Subcutaneous abdominal adipose tissue (tissue), 5 donors: ENCODE measurements around the gene IFITM2.
"Not testable (repeated sequence)": the region's sequence is repeated elsewhere in the genome, so short reads cannot be mapped to it uniquely, and the experiment has no call there.

ENCODE experiments used
- H3K27ac ChIP-seq: one replicate; pipeline ENCODE4 v1.7.0; 2013; ENCODE audit warnings: low read depth, mild to moderate bottlenecking, inconsistent platforms, low read length, moderate library complexity
- H3K27me3 ChIP-seq, 5 donors: one replicate each; pipeline ENCODE4 v1.7.0; 2013; ENCODE audit warnings: low read length in 5 of 5, inconsistent platforms in 1 of 5; ENCODE audit not compliant: control insufficient read depth in 5 of 5, insufficient read depth in 4 of 5
- H3K36me3 ChIP-seq, 5 donors: one replicate each; pipeline ENCODE4 v1.7.0; 2013; ENCODE audit warnings: low read length in 5 of 5; ENCODE audit not compliant: control insufficient read depth in 5 of 5, insufficient read depth in 5 of 5
- H3K4me1 ChIP-seq, 5 donors: one replicate each; pipeline ENCODE4 v1.7.0; 2013; ENCODE audit warnings: low read length in 5 of 5, mild to moderate bottlenecking in 3 of 5, moderate library complexity in 1 of 5; ENCODE audit not compliant: control insufficient read depth in 5 of 5, insufficient read depth in 5 of 5
- H3K4me3 ChIP-seq, 5 donors: one replicate each; pipeline ENCODE4 v1.7.0; 2013; ENCODE audit warnings: low read length in 5 of 5, low read depth in 1 of 5
- H3K9ac ChIP-seq, 5 donors: one replicate each; pipeline ENCODE4 v1.7.0; 2013; ENCODE audit warnings: low read length in 5 of 5, mild to moderate bottlenecking in 4 of 5, moderate library complexity in 3 of 5
- H3K9me3 ChIP-seq, 5 donors: one replicate each; pipeline ENCODE4 v1.7.0; 2013; ENCODE audit warnings: low read length in 5 of 5; ENCODE audit not compliant: control insufficient read depth in 5 of 5
- donor health status: healthy.
- donor health status: healthy.
- donor health status: healthy.
- donor health status: healthy.
- donor health status: healthy.

Gene IFITM2

DNA sequence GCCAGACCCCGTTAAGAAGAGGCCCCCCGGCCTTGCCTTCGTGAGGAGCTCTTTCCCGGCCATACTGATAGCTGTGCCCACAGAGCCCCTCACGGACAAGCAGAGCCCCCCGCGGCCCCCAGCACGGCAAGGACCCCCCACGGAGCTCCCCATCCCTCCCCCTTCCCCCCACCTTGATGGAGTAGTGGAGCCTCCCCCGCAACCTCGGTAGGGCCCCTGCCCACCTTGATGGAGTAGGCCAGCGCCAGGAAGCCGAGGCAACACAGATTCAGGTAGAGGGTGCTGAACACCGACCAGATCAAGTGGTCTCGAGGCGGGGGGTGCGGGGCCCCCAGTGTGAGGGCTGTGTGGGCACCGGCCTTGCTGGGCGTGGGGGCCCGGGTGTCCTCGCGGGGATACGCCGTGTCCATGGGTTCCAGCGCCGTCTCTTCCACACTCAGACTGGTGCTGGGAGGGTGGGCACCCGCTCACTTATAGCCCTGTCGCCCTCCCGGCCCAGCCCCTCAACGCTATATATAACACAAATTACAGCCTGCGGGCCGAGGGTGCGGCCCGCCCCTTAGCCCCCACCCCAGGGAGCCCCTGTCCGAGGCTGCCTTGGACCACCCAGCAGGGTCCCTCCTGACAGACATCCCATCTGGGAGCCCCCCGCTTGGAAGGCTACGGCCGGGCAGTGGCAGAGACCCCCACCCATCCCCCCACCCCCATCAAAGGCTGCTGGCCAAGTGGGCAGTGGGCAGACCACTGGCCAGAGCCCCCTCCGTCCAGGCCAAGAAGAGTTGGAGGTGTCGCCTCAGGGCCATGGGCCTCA, 8.3 kb upstream of the IFITM2 start, which contains the start of gene IFITM5:
IFITM5 (minus strand) TSS at position 446 of the 811 bp plus-strand sequence; CDS start at position 410, 36 bp downstream.
- peaks cover 0 to 8% (median 4%) of the 10 kb centered on the region in 5 donors for H3K36me3 ChIP-seq
- peaks cover 0 to 24% (median 13%) of the 10 kb centered on the region in 5 donors for H3K4me1 ChIP-seq
- H3K4me3 ChIP-seq = no peak within 1 kb of the TSS
- no peak within 1 kb of the TSS for H3K9ac ChIP-seq
- H3K9me3 ChIP-seq = no peaks in the 10 kb centered on the region
- peaks cover 19 to 45% (median 37%) of the 10 kb centered on the region in 5 donors for H3K27me3 ChIP-seq
- no peak within 1 kb of the TSS for H3K27ac ChIP-seq

DNA sequence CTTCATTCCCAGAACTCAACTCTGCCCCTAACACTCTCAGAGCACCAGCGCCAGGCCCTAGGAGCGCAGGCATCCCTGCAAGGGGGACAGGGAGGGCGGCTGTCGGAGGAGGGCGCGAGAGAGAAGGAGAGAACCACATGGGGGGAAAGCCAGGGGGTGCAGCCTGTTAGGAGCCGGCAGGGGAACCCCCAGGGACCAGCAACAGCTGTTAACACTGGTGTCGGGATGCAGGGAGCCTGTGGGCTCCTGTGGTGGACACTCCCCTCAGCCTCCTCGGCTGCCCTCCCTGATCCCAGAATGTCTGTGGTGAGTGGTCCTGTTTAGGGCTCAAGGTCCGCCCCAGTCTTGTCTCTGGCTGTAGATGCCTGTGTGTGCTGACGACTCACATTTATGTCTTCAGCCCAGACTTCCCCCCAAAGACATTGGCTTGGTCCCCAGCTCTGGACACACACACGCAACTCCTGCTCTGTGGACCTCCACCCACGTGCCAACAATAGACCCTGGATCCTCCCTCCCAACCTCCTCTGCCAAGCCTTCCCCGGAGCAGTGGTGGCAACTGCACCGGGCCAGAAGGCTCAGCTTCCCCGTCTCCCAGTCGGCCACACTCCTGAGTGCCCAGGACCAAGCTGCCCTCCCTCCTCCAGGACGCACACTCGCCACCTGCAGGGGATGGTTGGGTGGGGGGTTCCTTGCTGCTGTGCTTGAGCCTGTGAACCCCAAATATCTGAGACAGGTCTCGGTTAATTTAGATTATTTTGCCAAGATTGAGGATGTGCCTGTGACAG, 7.5 kb upstream of the IFITM2 start:
- no peak overlapping the region for H3K4me3 ChIP-seq
- no peak overlapping the region for H3K9ac ChIP-seq
- peaks cover 2 to 28% (median 13%) of the 10 kb centered on the region in 5 donors for H3K4me1 ChIP-seq
- peaks cover 19 to 45% (median 37%) of the 10 kb centered on the region in 5 donors for H3K27me3 ChIP-seq
- H3K27ac ChIP-seq = no peak overlapping the region
- H3K36me3 ChIP-seq = peaks cover 0 to 2% (median 0%) of the 10 kb centered on the region in 5 donors
- H3K9me3 ChIP-seq = no peaks in the 10 kb centered on the region

DNA sequence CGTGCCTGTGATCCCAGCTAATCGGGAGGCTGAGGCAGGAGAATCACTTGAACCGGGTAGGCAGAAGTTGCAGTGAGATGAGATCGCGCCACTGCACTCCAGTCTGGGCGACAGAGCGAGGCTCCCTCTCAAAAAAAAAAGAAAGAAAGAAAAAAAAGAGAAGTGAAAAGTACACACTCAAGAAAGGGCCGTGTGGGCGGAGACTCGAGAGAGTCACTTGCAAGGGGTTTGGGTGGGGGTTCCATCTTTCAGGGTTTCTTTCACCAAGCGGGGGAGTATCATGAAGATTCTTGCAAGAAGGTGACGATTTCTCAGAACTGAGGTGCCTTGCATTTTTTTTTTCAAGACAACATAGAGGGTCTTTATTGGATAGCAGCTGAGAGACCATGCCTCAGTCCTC, 4.3 kb upstream of the IFITM2 start:
- no peak overlapping the region for H3K9ac ChIP-seq
- H3K27ac ChIP-seq = no peak overlapping the region
- peaks cover 10 to 22% (median 17%) of the 10 kb centered on the region in 5 donors for H3K27me3 ChIP-seq
- peaks cover 0 to 28% (median 18%) of the 10 kb centered on the region in 5 donors for H3K4me1 ChIP-seq
- no peaks in the 10 kb centered on the region for H3K36me3 ChIP-seq
- H3K9me3 ChIP-seq = no peaks in the 10 kb centered on the region
- H3K4me3 ChIP-seq = no peak overlapping the region

DNA sequence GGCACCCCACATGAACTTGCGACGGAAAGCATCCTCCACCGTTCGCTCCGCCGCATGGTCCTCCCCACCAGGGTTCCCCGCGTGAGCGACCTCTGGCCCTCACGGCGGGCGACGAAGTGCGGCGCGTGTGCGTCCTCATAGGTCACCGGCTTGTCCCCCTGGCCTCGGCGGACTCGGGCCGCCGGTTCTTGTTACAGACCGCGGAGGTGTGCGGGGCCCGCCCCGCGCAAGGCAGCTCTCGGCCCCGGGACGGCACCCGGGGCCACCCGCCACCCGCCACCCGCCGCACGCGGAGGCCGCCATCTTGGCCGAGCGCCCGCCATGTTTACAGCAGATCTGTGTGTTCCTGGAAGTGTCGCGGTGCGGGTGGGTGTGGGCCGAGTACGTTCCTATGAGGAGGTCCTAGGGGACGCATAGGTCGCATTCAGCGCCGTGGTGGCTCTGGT, 3.5 kb upstream of the IFITM2 start:
- Histone ChIP-seq H3K9me3 (no peaks in the 10 kb centered on the region), H3K4me3 (no peak overlapping the region), H3K27me3 (peaks cover 8 to 16% (median 11%) of the 10 kb centered on the region in 5 donors), H3K27ac (no peak overlapping the region), H3K36me3 (no peaks in the 10 kb centered on the region), H3K4me1 (peaks cover 0 to 30% (median 21%) of the 10 kb centered on the region in 5 donors), H3K9ac (no peak overlapping the region)

DNA sequence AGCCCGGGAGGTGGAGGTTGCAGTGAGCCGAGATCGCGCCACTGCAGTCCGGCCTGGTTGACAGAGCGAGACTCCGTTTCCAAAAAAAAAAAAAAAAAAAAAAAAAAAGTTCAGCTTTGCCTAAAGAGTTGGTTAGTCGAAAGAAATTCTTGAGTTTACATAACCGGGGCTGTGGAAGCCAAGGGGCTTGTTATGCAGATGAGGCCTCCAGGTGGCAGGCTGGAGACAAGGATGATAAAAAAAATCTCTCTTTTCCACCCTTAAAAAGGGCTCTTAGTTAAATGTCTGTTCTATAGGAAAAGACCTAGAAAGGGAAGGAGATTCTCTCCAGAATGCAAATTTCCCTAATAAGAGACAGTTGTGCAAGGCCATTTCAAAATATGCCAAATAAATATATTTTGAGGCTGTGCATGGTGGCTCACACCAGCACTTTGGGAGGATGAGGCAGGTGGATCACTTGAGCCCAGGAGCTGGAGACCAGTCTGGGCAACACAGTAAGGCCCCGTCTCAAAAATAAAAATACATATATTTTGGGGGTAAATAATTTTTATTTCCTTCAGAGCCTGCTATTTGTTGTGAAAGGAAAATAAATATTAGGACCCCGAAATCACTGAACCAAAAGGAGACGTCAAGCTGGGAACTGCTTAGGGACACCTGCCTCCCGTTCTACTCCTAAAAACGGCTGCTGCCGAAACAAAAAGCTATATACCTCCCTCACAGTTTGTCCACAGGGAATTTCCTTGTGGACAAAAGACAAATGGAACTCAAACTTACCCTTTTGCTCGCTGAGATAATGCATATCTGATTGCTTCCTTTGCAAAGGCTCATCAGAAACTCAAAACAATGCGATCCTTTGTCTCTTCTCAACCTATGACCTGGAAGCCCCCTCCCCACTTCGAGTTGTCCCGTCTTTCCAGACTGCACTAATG, 2.4 kb upstream of the IFITM2 start:
- Histone ChIP-seq H3K4me1 (peaks cover 0 to 35% (median 31%) of the 10 kb centered on the region in 5 donors), H3K9me3 (no peaks in the 10 kb centered on the region), H3K9ac (no peak overlapping the region), H3K4me3 (no peak overlapping the region), H3K27ac (no peak overlapping the region), H3K27me3 (peaks cover 0 to 5% (median 4%) of the 10 kb centered on the region in 5 donors), H3K36me3 (no peaks in the 10 kb centered on the region)

GRCh38 chr11:305844-306211, 1.8 kb upstream of the IFITM2 start:
- peak overlapping the region; percentile 74 for H3K27ac ChIP-seq
- no peaks in the 10 kb centered on the region for H3K36me3 ChIP-seq
- H3K4me3 ChIP-seq = no peak overlapping the region
- H3K9ac ChIP-seq = peak overlapping the region in 1 of 5 donors; percentile 31
- no peaks in the 10 kb centered on the region for H3K27me3 ChIP-seq
- H3K9me3 ChIP-seq = no peaks in the 10 kb centered on the region
- H3K4me1 ChIP-seq = peaks cover 0 to 33% (median 31%) of the 10 kb centered on the region in 5 donors

DNA sequence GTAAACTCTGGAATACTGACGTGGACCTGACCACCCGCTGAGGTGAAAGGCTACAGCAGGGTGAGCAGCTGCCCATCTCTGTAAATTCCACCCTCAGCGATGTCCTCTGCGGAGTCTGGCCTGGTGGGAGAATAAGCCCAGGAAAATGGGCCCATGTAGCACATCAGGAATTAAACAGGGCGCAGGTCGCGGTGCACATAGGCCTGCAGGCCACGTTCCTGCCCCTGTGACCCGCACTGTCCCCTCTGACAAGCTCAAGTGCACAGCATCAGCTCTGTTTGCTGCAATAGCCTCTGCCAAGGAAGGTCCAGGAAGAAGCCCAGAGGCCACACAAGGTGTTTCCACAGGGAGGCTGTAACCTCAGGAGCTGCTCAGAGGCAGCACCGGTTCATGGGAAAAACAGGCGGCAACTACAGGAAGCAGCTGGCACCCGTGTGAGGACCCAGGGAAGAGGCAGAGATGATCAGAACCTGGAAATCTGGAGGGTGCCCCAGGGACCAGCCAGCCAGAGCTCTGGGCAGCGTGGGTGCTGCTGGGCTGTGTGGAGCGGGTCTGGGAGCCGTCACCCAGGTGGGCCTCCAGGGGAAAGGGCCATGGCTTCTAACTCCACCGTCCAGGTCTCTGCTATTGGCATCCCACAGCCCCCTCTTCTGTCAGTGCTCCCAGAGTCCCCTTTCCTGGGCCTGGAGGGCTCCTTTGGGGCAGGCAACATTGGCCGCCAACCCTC, 808 bp upstream of the IFITM2 start:
- H3K9ac ChIP-seq = peak overlapping the region in 1 of 5 donors; percentile 2
- H3K4me1 ChIP-seq = peaks cover 0 to 35% (median 34%) of the 10 kb centered on the region in 5 donors
- H3K9me3 ChIP-seq = no peaks in the 10 kb centered on the region
- no peak overlapping the region for H3K4me3 ChIP-seq
- peak overlapping the region; percentile 74 for H3K27ac ChIP-seq
- H3K36me3 ChIP-seq = no peaks in the 10 kb centered on the region
- H3K27me3 ChIP-seq = peaks cover 0 to 1% (median 0%) of the 10 kb centered on the region in 5 donors

GRCh38 chr11:308740-309665, 1.4 kb downstream of the IFITM2 start:
- H3K4me1 ChIP-seq = peaks cover 0 to 54% (median 47%) of the 10 kb centered on the region in 5 donors
- H3K4me3 ChIP-seq = peak overlapping the region; percentile 82 to 90 (median 88)
- not testable (repeated sequence) for H3K36me3 ChIP-seq, H3K27me3 ChIP-seq, H3K9me3 ChIP-seq
- H3K9ac ChIP-seq = peak overlapping the region; percentile 1 to 85 (median 68)
- H3K27ac ChIP-seq = peak overlapping the region; percentile 74
